Activated CD4-positive, alpha-beta T cell treated with anti-CD3 and anti-CD28 coated beads, Interleukin-2, amount 10 ng/mL, durations not matched to agents 24 days and 14 days (primary cell): ENCODE measurements around the gene WBP1L. TPM values are rescaled to one million over a fixed set of nuclear protein-coding genes. Genes with fewer than 3 reads are reported as not detected.

Experiments used
- DNase-seq: peaks from one replicate; pipeline ENCODE4 v3.0.0; 2022
- H3K27ac Mint-ChIP-seq: one replicate; pipeline ENCODE4 v1.8.0; 2022; ENCODE audit warnings: mild to moderate bottlenecking, mixed read lengths
- H3K27me3 Mint-ChIP-seq: one replicate; pipeline ENCODE4 v1.8.0; 2022; ENCODE audit warnings: mixed read lengths
- H3K36me3 Mint-ChIP-seq: one replicate; pipeline ENCODE4 v1.8.0; 2022; ENCODE audit warnings: low read depth, mild to moderate bottlenecking, mixed read lengths
- H3K4me1 Mint-ChIP-seq: one replicate; pipeline ENCODE4 v1.8.0; 2021; ENCODE audit warnings: mixed read lengths
- H3K4me3 Mint-ChIP-seq: one replicate; pipeline ENCODE4 v1.8.0; 2022; ENCODE audit warnings: mild to moderate bottlenecking, moderate library complexity, mixed read lengths
- H3K9me3 Mint-ChIP-seq: one replicate; pipeline ENCODE4 v1.8.0; 2021; ENCODE audit warnings: mixed read lengths
- intact Hi-C: fragments of 100-400 bp; cut with micrococcal nuclease; formaldehyde crosslinking; loops from one replicate; pipeline ENCODE4 v1.15.1; 2023
- total RNA-seq: library from RNA; stranded (reverse); gene quantifications from 2 replicates; pipeline ENCODE4 v1.2.3, GENCODE V29; 2022

Gene WBP1L
- total RNA-seq, 1 donor from 2014 or later, result 15.8 TPM

DNA sequence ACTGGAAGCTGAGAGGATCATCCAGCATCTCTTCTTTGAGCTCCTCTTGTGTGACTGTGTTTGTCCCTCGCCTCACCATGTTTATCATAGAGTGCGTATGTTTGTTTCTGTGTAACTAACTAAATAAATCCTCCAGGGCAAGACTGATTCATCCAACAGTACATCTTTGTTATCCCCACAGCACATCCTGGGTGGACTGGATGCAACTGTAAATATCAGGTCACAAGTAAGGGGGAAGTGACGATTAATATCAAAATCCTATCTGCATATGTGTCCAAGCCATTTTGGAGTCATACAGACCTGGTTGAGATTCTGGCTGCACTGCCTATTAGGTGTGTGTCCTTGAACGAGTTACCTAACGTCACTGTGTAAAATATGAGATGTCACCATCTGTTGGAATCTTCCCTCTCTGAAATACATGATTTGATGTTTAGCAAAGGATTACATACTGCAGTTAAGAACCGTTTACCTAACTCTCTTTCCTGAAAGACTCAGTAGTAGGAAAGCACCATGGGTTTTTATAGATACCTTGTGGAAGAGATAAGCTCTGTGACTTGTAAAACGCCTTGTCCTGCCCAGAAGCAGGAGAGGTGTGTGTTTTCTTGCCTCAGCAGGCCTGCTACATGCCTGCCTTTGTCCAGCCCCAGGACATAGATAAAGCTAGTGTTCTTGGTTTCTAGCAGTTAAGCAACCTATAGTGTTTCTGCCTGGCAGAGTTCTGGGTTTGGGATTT is 25.8 kb downstream of the WBP1L start:
- no peak for DNase-seq
- peaks cover 12% of the 10 kb centered on the region for H3K36me3 Mint-ChIP-seq
- H3K27ac Mint-ChIP-seq, result peak overlapping the region; percentile 0
- H3K4me3 Mint-ChIP-seq, result no peak overlapping the region
- H3K4me1 Mint-ChIP-seq, result peaks cover 40% of the 10 kb centered on the region
- no peaks in the 10 kb centered on the region for H3K27me3 Mint-ChIP-seq
- intact Hi-C loops, result loop anchor here (5.0 kb wide), 1 partner anchor 43 kb away; no protein-coding TSS in a partner anchor
- no peaks in the 10 kb centered on the region for H3K9me3 Mint-ChIP-seq

DNA sequence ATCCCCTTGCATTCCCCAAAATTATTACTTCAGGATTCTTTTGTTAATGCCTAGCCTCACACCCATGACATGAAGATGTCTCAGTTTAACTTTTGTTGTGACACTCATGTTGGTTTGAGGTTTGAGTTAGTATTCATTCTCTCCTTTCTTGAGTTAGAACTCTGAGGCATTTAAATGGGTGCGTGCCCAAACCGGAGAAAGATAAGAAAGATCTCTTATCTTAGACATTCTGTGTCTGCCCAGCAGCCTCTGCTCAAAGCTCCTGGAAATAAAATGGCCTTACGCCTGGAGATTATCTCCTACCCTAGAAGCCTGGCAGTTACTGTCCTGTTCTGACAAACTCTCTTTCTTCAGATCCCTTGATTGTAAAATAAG is 26.3 kb downstream of the WBP1L start:
- H3K27me3 Mint-ChIP-seq, result no peaks in the 10 kb centered on the region
- H3K27ac Mint-ChIP-seq, result peak overlapping the region; percentile 0
- H3K9me3 Mint-ChIP-seq, result no peaks in the 10 kb centered on the region
- intact Hi-C loops, result loop anchor here (5.0 kb wide), 1 partner anchor 42 kb away; no protein-coding TSS in a partner anchor
- H3K4me3 Mint-ChIP-seq, result no peak overlapping the region
- H3K4me1 Mint-ChIP-seq, result peaks cover 42% of the 10 kb centered on the region
- DNase-seq, result no peak
- H3K36me3 Mint-ChIP-seq, result peaks cover 12% of the 10 kb centered on the region

DNA sequence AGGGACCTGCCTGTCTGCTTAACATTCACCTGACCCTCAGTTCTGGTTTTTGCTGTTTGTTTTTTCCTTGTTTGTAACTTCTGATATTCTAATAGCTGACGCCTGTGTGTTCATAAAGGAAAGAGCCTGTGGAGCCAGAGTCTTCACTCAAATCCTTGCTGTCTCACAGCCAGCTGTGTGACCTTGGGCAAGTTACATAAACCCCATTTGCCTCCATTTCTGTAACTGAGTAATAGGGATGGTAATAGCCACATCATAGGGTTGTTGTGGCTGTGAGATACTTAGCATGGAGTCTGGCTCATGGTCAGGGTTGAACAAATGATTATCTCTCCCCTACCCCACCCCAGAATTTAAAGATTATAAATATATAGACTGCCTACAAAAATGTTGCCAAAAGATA is 27.0 kb downstream of the WBP1L start:
- Mint-ChIP-seq H3K9me3 (no peaks in the 10 kb centered on the region), H3K4me3 (no peak overlapping the region), H3K4me1 (peaks cover 48% of the 10 kb centered on the region), H3K36me3 (peaks cover 11% of the 10 kb centered on the region), H3K27me3 (no peaks in the 10 kb centered on the region), H3K27ac (no peak overlapping the region)
- intact Hi-C loops, result loop anchor here (5.0 kb wide), 1 partner anchor 42 kb away; no protein-coding TSS in a partner anchor
- DNase-seq, result no peak

DNA sequence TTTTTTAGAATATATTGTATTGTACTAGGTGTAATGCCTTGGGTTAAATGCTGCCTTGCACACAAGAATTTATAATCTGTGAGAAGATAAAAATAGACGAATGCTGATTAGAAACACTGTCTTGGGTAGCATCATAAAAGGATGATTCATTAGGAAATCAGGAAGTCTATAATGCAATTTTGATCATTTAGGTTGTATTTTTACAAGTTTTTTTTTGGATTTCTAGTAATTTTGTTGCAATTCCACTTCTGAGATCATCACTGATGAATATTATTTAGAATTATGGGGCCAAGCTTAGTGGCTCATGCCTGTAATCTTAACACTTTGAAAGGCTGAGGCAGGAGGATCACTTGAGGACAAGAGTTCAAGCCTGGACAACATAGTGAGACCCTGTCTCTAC is 29.6 kb downstream of the WBP1L start:
- H3K4me1 Mint-ChIP-seq, result peaks cover 50% of the 10 kb centered on the region
- intact Hi-C loops, result loop anchor here (2.0 to 5.0 kb wide), 2 partner anchors 21 to 39 kb away; no protein-coding TSS in a partner anchor
- no peak for DNase-seq
- no peak overlapping the region for H3K4me3 Mint-ChIP-seq
- no peak overlapping the region for H3K27ac Mint-ChIP-seq
- no peaks in the 10 kb centered on the region for H3K27me3 Mint-ChIP-seq
- H3K36me3 Mint-ChIP-seq, result peaks cover 11% of the 10 kb centered on the region
- H3K9me3 Mint-ChIP-seq, result no peaks in the 10 kb centered on the region

DNA sequence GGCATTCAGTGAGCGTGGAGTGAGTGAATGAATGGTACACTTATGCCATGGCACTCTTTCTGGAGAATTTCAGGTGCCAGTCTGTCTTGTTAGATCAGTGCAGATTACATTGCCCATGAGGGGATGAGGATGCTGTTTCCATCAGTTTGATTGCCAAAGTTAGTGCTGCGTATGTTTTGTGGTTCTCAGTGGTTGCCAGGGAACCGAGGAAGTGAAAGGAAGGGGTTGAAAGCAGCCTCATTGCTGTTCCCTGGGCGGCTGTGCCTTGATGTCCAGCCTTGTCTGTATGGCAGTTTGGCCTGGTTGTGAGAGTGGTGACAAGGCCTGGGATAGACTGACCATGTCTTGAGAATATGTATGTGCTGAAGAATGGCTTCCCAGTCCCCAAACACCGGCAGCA is 30.2 kb downstream of the WBP1L start:
- peak; percentile 79 for DNase-seq
- intact Hi-C loops, result loop anchor here (2.0 to 5.0 kb wide), 2 partner anchors 21 to 38 kb away; no protein-coding TSS in a partner anchor
- H3K36me3 Mint-ChIP-seq, result peaks cover 11% of the 10 kb centered on the region
- peaks cover 50% of the 10 kb centered on the region for H3K4me1 Mint-ChIP-seq
- no peaks in the 10 kb centered on the region for H3K9me3 Mint-ChIP-seq
- H3K27me3 Mint-ChIP-seq, result no peaks in the 10 kb centered on the region
- H3K4me3 Mint-ChIP-seq, result no peak overlapping the region
- peak overlapping the region; percentile 68 for H3K27ac Mint-ChIP-seq

DNA sequence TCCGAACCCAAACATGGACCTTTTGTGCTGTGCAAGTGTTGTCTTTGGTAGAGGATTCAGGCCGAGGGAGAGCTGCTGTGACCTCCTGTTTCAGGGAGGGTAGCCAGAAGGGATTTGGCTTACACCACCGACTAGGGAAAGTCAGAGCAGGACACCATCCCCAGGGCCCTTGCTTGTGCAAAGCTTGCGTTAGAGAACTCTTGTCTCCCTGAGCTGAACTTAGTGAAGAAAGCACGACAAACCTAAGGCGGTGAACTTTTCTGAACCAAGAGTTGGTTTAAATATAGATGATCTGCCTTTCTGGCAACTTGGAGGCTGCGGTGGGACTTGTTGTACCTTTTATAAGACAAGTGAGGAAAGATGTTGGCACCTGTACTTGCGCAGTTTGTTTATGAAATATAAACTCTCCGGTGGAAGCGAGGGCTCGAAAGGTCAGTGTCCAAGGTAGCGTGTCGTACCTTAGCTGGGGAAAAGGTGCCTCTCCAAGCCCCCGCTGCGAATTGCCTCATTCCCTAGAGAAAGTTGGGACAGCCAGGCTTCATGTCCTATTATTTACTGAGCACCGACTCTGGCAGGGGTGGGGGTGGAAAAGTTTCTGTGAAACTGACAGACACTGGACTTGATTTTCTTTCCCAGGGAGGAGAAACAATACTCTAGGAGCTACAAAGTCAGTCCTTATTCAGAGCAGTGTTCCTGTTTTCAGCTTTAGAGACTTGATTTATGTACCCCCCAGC is 31.6 kb downstream of the WBP1L start:
- no peak overlapping the region for H3K4me3 Mint-ChIP-seq
- H3K4me1 Mint-ChIP-seq, result peaks cover 44% of the 10 kb centered on the region
- H3K27me3 Mint-ChIP-seq, result no peaks in the 10 kb centered on the region
- no peaks in the 10 kb centered on the region for H3K9me3 Mint-ChIP-seq
- peak overlapping the region; percentile 2 for H3K27ac Mint-ChIP-seq
- intact Hi-C loops, result no loop called here
- no peak for DNase-seq
- peaks cover 15% of the 10 kb centered on the region for H3K36me3 Mint-ChIP-seq

DNA sequence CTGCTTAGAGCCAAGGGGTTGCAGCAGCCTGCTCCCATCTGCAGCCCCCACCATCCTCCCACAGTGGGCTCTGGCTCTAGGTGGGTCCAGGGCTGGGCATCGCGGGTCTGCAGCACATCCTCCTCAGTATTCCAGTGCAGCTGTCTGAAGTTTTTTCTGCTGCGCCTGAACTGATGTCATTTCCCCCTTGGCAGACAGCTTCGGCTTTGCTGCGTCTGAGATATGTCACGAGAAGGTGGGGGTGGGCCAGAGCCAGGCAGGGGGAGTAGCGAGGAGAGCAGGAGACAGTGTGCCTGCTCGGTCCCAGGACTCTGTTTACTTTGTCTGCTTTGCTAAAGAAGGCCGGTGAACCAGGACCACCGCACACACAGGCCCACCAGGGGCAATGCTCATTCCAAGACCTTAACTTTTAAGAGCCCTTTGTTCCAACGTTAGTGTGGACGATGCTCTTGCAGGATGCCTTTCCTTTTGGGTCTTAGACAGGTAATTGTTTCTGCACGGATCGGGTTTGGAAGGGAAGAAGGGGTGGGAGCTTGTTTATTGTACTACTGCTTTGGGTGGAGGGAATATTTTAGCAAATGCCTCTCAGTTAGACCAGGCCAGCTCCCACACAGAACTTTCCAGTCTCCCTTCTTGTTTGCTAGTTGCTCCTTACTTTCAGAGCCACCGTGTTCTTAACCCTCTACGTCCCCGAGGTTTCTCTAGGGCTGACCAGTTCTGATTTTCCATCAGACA is 32.4 kb downstream of the WBP1L start:
- no peaks in the 10 kb centered on the region for H3K27me3 Mint-ChIP-seq
- peak overlapping the region; percentile 52 for H3K27ac Mint-ChIP-seq
- H3K9me3 Mint-ChIP-seq, result no peaks in the 10 kb centered on the region
- H3K4me1 Mint-ChIP-seq, result peaks cover 40% of the 10 kb centered on the region
- peak; percentile 66 for DNase-seq
- H3K36me3 Mint-ChIP-seq, result peaks cover 16% of the 10 kb centered on the region
- intact Hi-C loops, result loop anchor here (2.0 kb wide), 1 partner anchor 13 kb away; no protein-coding TSS in a partner anchor
- H3K4me3 Mint-ChIP-seq, result peak overlapping the region; percentile 44

DNA sequence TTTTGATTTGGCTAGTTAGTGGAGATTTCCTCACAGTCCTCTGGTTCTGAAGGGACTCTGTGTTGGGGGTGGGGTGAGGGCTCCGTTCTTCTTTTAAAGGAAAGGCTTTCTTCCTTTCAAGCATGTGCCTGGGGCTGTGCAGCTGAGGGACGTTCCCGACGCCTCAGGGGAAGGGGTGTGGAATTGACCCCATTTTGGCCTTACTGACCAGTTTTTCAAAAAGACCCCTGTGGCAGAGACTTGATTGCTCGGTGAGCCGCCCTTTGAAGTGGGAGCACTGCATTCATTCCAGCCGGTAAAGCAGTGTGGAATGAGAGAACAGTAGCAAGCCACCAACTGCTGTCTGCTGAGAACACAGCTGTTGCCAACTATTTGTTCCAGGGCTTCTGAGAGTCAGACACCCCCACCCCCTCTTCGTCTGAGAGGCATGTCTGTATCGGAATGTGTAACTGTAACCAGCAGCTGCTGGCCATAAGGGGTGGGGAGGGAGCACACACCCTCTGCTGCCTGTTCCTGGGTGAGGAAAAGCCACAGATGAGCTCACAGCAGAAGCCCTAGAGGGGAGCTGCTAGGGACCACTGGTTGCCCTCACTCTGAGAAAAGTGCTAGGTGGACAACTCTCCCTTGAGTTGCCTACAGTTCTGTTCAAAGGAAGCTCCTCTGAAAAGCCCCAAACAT is 33.2 kb downstream of the WBP1L start:
- H3K4me1 Mint-ChIP-seq, result peaks cover 41% of the 10 kb centered on the region
- no peaks in the 10 kb centered on the region for H3K9me3 Mint-ChIP-seq
- no peaks in the 10 kb centered on the region for H3K27me3 Mint-ChIP-seq
- H3K27ac Mint-ChIP-seq, result peak overlapping the region; percentile 9
- no peak overlapping the region for H3K4me3 Mint-ChIP-seq
- no peak for DNase-seq
- H3K36me3 Mint-ChIP-seq, result peaks cover 21% of the 10 kb centered on the region
- intact Hi-C loops, result loop anchor here (2.0 kb wide), 1 partner anchor 14 kb away; no protein-coding TSS in a partner anchor

DNA sequence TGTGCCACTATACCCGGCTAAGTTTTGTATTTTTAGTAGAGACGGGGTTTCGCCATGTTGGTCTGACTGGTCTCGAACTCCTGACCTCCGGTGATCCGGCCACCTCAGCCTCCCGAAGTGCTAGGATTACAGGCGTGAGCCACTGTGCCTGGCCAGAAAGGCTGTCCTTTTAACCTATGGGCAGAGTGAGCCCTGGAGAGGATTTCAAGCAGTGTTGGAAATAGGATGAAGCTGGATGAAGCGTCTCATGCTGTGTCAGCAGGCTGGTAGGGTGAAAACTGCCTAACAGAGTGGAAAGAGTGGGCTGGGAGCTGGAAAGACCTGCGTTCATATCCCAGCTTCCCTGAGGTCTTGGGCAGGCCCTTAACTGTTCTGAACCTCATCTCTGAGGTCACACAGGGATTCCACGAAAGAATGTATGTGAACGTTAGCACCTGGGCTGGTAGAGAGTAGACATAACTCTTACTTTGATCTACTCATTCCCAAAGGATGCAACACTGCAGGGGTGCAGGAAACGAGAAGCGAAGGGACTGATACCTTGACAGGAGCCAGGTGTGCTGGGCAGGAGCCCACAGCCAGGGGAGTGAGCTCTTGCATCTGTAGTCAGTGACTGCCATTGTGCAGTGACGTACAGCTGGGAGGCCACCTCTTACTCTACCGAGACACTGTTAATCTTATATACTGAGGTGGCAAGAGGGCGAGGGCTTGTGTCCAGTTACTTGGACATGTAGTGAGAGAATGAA is 34.1 kb downstream of the WBP1L start:
- no peak overlapping the region for H3K4me3 Mint-ChIP-seq
- H3K27ac Mint-ChIP-seq, result no peak overlapping the region
- H3K9me3 Mint-ChIP-seq, result no peaks in the 10 kb centered on the region
- no peak for DNase-seq
- H3K36me3 Mint-ChIP-seq, result peaks cover 24% of the 10 kb centered on the region
- H3K27me3 Mint-ChIP-seq, result no peaks in the 10 kb centered on the region
- peaks cover 42% of the 10 kb centered on the region for H3K4me1 Mint-ChIP-seq
- intact Hi-C loops, result loop anchor here (2.0 kb wide), 1 partner anchor 15 kb away; no protein-coding TSS in a partner anchor

DNA sequence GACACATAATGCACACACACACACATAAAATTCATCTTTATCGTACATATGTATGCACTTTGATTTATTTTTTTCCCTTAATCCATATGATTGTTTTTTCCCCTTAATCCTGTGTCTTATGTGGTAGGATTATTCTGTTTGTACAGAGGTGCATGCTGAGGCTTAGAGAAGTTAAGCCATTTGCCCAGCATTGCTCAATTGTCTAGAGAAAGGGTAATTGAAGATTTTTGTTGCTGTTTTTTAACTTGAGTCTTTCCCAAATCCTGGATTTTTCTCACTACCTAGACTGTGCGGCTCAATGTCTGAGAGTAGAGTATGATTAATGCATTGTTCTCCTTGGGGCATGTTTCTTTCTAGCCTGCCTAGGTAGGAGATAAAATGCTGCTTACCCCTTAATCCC is 35.0 kb downstream of the WBP1L start:
- no peaks in the 10 kb centered on the region for H3K9me3 Mint-ChIP-seq
- no peak overlapping the region for H3K4me3 Mint-ChIP-seq
- no peaks in the 10 kb centered on the region for H3K27me3 Mint-ChIP-seq
- H3K36me3 Mint-ChIP-seq, result peaks cover 24% of the 10 kb centered on the region
- H3K27ac Mint-ChIP-seq, result no peak overlapping the region
- intact Hi-C loops, result no loop called here
- no peak for DNase-seq
- H3K4me1 Mint-ChIP-seq, result peaks cover 39% of the 10 kb centered on the region

DNA sequence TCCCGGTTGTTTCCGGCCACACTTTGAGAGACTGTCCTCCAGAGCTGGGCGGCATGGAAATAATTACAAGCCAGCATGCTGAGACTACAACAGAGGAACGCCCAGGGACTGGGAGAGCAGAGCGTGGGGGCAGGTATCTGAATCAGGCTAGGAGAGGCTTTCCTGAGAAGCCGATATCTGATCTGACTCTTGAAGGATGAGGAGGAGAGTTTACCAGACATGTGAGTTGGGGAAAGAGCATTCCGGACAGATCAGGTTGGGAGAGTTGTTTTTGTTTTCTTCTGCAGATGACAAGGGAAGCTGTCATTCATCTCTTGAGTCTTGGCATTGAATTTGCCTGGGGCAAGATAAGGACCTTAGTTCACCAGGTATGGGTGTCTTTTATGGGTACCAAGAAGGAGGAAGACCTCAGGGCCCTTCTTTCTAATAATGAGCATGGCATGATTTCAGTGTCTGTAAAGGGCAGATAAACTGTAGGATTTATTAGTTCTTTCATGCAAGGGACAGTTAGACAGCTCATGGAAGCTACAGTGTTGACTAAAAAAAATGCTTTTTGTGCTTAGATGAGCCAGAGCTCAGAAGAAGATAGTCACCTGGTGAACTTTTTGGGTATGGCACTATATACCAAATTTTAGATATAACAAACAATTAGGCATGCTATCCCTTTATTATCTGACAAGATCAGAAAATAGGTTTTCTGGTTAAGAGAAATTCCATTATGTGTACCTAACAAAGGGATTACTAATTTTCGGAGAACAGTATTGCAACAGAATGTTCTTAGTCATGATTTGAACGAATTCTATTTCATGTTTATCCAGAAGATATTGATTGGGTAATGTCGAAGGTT is 36.2 kb downstream of the WBP1L start:
- intact Hi-C loops, result no loop called here
- no peaks in the 10 kb centered on the region for H3K27me3 Mint-ChIP-seq
- no peak overlapping the region for H3K27ac Mint-ChIP-seq
- H3K9me3 Mint-ChIP-seq, result no peaks in the 10 kb centered on the region
- no peak overlapping the region for H3K4me3 Mint-ChIP-seq
- H3K36me3 Mint-ChIP-seq, result peaks cover 18% of the 10 kb centered on the region
- peaks cover 31% of the 10 kb centered on the region for H3K4me1 Mint-ChIP-seq
- no peak for DNase-seq

DNA sequence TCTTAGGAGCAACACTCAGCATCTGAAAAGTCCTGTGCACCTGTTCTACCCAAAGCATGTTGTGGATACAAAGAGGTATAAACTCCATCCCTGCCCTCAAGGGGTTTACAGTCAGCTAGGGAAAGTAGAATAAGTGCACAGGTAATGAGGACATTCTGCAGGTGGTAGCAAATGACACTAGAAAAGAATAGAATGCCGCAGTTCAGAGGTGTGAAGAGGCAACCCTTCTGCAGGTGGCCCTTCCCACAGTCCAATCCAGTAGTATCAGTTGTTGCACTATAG is 36.7 kb downstream of the WBP1L start:
- peaks cover 27% of the 10 kb centered on the region for H3K4me1 Mint-ChIP-seq

More for the DNA sequence above, 36.7 kb downstream of the WBP1L start:
- Mint-ChIP-seq H3K27me3 (no peaks in the 10 kb centered on the region), H3K36me3 (peaks cover 16% of the 10 kb centered on the region), H3K27ac (no peak overlapping the region), H3K4me3 (no peak overlapping the region), H3K9me3 (no peaks in the 10 kb centered on the region)
- intact Hi-C loops, result no loop called here
- DNase-seq, result no peak
